Stimulated activated naive CD8-positive, alpha-beta T cell treated with anti-CD3 and anti-CD28 coated beads, Interleukin-15, Interleukin-2, amounts not matched to agents 100 U/mL and 50 U/mL, for 24 hours (primary cell): ENCODE data around the gene PDE9A.
"Not testable (repeated sequence)": the region's sequence is repeated elsewhere in the genome, so short reads cannot be mapped to it uniquely, and the experiment has no call there.

ENCODE experiments used
- ATAC-seq: fragments of 150-1000 bp; cut with Tn5 transposase; one replicate; pipeline ENCODE4 v1.10.0; 2021
- DNase-seq: peaks from one replicate; pipeline ENCODE4 v3.0.0; 2021

The PDE9A gene

DNA sequence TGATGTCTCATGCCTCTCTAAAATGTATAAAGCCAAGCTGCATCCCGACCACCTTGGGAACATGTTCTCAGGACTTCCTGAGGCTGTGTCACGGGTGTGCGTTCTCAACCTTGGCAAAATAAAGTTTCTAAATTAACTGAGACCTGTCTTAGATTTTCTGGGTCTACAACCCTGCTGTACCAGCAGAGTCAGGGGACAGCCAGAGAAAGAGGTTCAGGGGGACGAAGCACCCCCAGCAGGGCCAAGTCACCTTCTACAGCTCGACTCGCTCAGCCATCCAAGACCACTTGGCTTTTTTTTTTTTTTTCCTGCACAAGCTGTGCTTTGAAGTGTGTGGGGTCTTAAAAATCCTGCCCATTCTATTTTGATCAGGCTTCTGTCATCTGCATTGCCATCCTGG, 28.5 kb upstream of the PDE9A start:
- ATAC-seq (no peak), DNase-seq (no peak)

DNA sequence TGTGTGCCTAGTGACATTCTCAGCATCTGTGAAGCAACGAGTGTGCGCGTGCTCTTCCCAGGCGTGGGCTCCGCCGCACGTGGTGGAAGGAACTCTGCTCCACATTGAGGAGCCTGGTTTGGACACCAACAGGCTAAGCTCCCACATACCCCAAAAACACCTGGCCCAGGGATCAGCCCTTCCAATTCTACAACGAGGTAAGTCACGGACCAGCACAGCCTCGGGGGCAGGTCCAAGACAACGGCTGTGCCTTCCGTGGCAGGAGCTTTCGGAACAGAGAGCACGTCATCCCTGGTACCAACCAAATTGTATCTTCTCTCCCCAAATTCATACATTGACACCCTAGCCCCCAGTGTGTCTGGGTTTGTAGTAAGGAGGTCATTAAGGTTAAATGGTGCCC, 27.2 kb upstream of the PDE9A start:
- ATAC-seq (no peak), DNase-seq (no peak)

DNA sequence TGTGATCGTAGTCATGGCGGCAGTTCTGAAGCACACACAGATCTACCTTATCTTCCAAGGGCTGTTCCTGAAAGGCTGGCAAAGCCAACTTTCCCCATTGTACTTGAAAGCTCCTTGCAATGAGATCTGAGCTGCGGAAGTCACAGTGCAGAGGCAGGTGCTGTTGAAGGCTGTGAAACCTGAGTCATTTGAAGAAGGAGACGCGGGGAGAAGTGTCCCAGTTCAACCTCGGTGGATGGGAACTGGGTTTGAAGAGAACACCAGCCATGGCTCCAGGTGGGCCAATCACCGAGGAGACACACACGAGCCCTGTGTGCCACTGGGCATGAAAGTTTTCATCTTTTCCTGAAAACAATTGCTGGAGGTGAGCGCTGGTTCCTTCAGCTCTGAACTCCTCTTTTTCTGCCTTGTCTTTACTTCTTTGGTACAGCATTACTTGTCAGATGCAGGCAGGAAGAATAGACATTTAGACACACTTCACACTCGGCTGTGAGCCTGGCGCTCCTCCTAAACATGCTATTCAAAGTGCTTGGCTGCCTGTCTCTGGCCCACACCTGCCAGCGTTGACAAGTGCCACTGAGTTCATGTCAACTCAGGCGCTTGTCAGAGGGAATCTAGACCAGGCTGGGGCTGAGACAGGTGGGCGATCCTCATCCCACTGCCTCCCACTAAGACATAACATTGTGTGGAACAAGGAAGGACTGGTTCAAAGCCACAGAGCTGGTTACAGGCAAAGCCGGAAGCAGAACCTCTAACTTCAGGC, 25.7 kb upstream of the PDE9A start:
- ATAC-seq = no peak
- DNase-seq = no peak

DNA sequence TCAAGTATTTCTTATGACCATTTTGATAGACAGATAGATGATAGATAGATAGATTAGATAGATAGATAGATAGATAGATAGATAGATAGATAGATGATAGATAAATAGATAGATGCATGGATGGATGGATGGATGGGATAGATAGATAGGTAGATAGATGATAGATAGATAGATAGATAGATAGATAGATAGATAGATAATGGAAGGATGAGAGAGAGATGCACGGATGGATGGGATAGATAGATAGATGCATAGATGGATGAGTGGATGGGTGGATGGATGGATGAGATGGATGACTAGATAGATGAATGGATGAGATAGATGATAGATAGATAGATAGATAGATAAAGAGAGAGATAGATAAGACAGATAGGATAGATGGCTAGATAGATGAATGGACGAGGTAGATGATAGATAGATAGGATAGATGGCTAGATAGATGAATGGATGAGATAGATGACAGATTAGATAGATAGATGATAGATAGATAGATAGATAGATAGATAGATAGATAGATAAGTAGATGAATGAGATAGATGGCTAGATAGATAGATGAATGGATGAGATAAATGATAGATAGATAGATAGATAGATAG, 24.9 kb upstream of the PDE9A start:
- DNase-seq, ATAC-seq: not testable (repeated sequence)

DNA sequence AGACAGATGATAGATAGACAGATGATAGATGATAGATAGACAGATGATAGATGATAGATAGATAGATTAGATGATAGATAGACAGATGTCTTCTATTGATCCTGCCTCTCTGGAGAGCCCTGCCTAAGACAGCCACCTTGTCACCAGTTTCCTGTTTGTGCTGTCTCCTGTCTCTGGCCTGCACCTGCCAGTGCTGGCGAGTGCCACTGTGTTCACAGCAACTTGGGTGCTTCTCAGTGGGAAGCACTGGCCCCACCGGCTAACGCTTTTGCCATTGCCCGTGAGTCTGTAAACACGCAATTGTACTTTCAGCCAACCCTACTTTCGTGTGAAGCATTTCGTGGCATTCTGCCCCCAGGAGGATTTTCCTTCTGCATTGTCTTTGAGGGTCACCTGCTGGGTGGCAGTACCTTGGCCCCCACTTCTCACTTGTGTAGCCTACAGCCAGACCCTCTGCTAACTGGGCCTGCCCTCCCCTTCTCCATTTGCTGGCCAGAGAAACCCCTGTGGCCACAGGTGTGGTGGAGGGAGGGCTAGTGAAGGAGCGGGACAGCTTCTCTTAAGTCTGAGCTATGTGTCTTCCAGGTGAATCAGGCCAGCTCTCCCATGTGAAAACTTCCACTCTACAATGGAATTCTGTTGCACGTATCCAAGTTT, 23.4 kb upstream of the PDE9A start:
- DNase-seq = no peak
- no peak for ATAC-seq

DNA sequence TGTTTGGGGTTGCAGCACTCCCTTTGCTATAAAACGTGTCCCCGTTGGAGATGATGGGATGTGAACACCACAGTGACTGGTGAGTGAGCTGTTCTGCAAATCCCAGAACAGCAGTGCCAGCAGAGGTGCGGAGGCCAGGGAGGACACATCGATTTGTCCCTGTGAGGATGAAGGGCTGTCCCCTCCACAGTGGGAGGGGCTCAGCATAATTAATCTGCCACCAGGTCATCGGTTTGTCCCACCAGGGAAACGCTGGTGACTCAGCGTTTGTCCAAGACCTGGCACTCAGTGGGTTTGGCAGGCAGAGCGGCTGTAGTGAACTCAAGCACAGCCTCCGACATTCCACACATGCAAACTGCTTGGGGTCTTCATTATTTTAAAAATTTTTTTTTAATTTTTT, 22.8 kb upstream of the PDE9A start:
- DNase-seq (no peak), ATAC-seq (no peak)

DNA sequence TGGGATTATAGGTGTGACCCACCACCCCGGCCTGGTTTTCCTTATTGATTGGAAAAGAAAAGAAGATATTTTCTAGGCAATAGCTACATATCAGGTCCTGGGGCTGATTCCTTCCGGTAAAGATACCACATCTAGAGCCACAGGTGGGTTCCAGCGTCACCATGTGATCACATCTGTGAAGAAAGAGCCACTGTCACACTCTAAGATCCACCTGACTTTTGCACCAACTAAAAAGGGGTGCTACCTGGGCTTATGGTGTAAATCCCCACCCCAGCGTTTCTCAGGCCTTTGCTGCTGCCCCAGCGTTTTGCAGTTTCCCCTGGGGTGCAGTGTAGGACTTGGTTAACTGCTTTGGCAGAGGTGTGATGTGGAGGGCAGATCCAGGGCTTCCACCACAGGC, 22.3 kb upstream of the PDE9A start:
- ATAC-seq = no peak
- no peak for DNase-seq

DNA sequence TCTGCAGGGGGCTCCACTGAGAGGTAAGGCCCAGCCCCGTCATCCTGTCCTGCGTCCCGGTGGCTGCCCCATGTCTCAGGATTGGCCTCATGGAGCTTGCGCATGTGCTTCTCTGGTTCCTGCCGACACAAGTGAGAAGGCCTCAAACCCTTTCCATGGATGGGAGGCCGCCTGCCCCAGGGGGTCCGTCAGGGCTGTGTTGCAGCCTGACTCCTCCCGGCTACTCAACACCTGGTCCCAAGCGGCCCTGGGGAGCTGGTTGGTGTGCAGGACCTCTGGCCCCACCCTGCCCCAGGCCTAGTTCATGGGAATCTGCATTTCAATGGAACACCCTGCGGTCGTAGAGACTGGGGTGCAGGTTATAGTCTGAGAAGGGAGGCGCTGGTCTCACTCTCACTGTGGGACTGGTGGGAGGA, 21.1 kb upstream of the PDE9A start:
- DNase-seq (no peak), ATAC-seq (no peak)

DNA sequence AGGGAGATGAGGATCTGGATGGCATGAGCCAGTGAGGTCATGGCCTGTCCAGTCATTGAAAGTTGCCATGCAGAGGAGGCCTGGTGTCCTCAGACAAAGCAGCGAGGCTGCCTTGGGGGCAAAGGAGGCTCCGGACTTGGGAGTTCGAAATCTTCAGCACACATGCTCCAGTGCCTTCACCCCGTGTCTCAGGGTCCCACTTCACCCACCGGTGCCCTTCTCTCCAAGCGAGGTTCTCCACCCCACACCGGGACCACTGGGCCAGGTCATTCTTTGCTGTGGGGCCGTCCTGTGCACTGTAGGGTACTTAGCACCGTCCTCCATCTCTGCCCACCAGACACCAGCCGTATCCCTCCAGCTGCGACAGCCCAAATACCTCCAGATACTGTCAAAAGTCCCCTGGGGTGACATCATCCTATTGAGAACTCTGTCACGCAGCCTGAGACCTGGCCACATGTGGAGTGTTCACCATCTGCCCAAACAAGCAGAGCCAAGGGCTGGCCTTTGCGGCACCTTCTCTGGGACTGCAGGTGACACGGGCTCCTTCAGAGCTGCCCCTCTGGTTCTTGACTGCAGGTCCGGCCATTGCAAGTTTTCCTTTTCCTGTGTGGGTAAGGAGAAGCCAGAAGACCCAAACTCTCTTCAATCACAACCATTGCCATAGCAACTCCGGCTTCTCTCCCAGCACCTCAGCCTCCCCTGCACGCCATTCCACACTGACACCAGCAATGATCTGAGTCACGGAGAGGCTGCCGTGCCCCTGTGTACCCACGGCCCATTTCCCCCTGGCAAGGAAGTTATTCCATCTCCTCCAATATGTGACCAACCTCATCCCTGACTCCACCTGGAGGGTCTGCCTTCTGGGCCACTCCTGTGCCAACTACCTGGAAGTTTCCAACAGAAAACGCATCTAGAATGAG, 20.4 kb upstream of the PDE9A start:
- DNase-seq (no peak), ATAC-seq (no peak)

DNA sequence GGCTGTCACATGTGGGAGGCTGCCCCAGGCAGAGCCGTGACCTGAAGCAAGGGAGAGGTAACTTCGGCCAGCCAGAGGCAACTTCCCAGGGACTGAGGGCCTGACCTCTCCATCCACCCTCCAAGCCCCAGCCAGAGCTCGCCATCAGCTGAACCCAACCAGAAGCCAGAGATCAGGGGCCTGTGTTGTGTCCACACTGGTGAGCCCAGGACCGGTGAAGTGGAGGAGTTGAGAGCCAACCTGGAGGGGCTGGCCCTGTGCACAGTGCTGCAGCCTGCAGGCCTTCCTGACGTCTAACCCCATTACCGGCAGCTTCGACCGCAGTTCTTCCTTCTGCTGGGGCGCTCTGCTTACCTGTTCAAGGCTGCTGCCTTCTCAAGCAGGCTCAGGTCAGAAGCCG, 19.6 kb upstream of the PDE9A start:
- no peak for DNase-seq
- no peak for ATAC-seq

DNA sequence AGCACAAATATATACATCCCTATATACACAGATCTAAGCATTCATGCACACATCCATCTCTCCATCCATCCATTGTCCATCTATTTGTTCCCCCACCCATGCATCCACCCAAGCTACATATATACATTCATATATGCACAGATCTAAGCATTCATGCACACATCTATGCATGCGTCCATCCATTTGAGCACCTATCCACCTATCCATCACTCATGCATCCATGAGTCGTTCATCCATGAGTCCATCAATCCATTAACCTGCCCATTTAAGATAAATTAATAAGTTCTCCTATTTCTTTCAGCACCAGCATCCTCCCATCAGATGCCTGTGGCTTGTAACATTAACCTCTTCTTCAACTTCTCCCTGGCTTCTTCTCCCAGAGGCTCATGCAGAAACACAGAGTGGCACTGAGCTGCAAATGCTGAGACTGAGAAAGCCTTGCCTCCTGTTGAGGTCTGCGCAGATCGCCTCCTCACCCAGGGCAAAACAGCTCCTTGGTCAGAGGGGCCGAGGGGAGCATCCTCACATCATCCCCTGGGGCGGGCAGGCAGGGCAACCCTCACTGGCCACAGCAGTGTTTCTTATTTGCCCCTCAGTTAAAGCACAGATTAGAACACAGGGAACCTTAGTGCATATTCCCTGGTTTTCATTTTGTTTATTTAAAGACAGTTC, 17.4 kb upstream of the PDE9A start:
- no peak for ATAC-seq
- no peak for DNase-seq

DNA sequence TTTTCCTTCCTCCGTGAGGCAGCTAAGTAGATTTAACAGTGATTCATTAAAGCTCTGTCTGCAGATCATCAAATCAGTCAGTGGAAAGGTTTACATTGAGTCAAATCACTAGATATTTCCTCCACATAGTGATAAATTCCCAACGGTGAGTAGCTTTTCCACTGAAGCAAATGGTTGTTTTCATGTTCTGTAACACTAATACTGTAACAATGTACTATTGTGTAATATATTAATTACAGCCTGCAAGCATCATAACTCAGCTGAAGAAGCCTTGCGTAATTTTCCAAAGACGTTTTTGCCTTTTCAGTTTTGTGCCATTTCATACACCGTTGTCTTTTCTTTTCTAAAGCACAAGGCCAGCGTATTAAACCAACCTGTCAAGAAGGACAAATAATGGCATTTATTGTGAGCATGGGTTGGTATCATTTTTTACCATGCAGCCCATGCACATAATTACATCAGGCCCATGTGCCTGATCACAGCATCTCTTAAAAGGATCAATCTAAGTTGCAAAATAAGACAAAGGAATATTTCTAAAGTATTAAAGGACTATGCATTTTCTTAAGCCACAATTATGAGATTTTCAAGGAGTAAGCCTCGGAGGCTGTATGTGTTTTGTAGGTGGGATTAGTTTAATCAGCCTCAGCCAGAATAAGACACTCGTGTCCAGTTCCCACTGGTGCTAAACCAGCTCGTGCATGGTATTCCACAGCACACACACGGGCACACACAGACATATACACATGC, 16.7 kb upstream of the PDE9A start:
- DNase-seq = no peak
- ATAC-seq = no peak

DNA sequence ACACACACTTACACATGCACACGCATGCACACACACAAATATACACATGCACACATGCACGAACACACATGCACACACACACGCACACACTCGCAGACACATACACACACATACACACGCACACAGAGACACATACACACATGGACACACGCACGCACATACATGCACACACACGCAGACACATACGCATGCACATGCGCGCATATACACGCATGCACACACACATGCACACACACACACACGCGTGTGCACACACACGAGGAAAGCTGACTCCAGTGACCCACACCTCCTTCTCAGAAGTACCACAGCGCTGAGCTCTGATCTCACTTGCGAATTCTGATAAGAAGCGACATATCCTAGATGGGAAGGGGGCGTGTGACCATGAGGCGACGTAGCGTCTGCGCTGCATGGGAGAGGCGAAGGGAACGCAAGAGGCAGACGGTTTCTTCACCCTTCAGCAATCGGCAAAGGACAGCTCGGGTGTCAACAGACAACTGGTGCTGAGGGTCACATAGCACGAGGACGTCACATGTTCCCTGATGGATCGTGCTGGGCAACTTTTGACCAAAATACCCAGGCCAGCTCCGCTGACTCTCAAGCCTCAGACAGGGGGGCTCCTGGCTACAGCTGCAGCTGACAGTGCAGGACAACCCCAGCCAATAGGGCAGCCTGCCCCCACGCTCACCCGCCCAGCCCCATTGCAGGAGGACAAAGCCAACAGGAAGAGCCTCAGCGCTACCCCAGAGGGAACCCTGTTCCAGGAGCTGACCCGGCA, 16.0 kb upstream of the PDE9A start:
- ATAC-seq (no peak), DNase-seq (no peak)

DNA sequence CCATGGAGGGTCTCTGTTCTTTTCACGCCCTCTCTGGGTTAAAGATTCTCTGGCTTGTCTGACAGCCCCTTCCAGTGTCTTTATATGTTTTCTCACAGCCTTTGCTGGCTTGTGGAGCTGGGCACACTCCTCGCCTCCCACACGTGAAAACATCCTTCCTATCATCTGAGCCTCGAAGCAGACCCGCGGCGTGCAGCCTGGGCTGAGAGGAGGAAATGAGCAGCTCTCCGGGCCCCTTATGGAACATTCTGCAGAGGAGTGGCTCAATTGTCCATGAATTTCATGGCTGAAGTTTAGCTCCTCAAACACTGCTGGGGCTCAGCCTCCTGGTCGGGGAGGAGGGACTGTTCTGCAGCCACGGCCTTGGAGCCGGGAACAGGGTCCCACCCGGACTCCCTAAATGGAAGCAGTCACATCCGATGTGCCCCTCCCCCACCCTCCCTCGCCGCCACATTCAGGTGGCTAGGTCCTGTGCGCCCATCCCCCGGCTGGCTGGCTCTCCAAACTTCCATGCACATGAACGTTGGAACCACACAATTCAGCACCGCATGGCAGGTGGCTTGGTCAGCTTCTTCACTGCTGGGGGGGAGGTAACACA, 15.1 kb upstream of the PDE9A start:
- ATAC-seq = no peak
- no peak for DNase-seq

DNA sequence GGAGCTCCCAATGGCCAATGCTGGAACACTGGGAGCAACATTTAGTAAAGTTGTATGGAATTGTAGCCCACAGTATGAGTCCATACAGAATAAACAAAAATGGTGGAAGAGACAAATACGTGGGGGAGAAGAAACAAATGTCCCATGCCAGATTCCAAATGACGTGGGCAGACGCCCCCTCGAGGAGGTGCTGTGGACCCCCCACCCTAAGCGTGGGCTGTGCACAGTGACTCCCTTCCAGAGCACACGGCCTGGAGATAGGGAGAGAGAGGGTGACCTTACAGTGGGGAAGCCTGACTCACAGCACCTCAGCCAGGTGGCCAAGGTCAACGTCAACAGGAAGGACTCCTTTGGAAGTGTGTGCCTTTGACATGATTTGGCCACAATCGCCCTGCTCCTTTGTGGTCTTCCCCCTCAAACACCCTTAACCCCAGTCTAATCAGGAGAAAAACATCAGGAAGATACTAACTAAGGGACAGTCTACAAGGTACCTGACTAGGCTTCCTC, 13.7 kb upstream of the PDE9A start:
- no peak for ATAC-seq

DNA sequence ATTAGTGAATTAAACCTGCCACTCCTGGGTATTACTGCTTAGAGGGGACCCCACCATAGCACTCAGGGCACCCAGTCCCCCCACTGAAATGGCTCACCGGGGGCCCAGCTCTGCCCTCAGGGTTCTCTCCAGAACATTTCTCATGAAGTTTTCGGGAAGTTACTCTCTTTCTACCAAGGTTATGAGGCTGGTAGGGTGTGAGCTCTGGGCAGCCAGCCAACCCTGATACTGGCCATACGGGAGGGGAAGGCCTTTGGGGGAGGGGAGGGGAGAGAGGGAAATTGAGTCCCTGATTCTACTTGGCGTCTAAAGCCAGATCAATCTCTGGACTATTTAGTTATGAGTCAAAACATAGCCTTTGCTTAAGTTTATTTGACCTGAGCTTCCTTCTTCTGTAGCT, 12.9 kb upstream of the PDE9A start:
- no peak for ATAC-seq
- no peak for DNase-seq

More for the DNA sequence above, 13.7 kb upstream of the PDE9A start:
- no peak for DNase-seq

DNA sequence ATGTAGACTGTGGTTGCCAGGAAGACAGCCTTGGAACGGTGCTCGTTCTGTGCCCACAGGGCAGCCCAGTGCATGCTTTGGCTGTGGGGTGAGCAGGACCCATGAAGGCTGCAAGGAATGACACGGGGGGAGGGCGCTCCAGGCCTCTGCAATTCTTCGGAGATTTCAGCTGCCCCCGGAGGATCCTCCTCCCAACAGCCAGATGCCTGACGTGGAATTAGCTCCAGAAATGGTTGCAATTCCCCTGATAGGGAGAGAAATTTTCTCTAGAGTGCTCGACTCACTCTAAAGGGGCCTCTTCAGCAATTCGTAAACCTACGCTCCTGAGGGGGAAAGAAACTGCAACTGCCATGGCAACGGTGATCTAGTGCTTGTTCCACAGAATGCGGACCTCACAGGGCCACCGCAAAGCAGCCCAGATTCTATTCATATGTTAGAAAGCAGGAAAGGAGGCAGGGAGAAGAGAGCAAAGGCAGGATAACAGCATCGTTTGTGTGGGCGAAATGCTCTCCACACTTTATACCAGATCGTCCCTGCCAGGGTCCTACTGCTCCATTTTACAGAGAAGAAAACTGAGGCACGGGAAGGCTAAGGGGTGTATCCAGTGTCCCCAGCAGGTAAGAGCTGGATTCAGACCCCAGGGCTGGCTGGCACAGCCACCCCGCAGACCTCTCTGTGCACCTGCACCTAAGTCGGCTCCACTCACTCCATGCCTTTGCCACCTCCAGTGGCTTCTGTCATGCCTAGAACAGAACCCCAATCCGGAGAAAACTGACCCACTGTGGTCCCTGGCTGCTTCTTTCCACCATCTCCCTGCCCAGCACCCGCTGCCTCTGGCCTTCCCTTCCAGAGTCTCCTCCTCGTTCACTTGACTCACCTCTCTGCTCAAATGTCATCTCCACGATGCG, 11.9 kb upstream of the PDE9A start:
- ATAC-seq (no peak), DNase-seq (no peak)

DNA sequence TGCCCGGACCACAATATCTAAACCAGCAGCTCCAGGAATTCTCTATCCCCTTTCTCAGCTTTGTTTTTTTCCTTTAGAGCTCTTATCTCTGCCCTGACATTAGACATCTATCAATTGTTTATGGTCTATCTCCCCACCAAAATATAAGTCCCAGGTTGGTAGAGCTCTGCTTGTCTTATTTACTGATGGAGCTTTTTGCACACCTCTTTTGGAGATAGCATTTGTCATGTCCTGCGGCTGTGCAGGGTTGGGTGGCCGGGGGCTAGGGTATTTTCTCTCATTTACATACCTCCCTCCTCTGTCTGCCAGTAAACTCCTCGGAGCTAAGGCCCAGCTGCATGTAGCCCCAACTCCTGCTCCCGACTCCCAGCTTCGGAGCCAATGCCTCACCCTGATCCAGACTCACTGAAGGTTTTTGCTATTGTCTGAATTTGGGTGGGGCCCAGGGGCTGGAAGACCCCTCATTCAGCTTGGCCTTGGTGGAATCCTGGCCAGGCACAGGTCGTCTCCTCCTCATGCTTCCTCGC, 11.1 kb upstream of the PDE9A start:
- no peak for DNase-seq
- no peak for ATAC-seq
